A549 (cell line): ENCODE data around the gene VSIG10. TPM values are rescaled to one million over a fixed set of nuclear protein-coding genes. Genes with fewer than 3 reads are reported as not detected.
"Not testable (repeated sequence)": the region's sequence is repeated elsewhere in the genome, so short reads cannot be mapped to it uniquely, and the experiment has no call there.

Experiments
- ATAC-seq, 2 experiments: fragments of 200-7000 bp in 1 of 2; fragments of >200 bp in 1 of 2; cut with Nextera tagmentation in 1 of 2; cut with Tn5 transposase in 1 of 2; 3 replicates each; pipeline versions ENCODE4 v1.8.0 to v1.9.1; 2018 to 2020; ENCODE audit warnings: mild to moderate bottlenecking in 1 of 2, moderate library complexity in 1 of 2
- CTCF ChIA-PET: fragments of 300-600 bp; sonication (Branson Sonifier 250); formaldehyde crosslinking; extraction: SDS; loops from one replicate; lab custom pipeline; 2021; ENCODE audit warnings: antibody characterized with exemption, inconsistent platforms; lab: Yijun Ruan, JAX
- POLR2A ChIA-PET: fragments of 350-600 bp; formaldehyde crosslinking; extraction: SDS; loops from one replicate; lab custom pipeline; 2021; ENCODE audit warnings: antibody characterized with exemption, inconsistent platforms; lab: Yijun Ruan, JAX
- DNase-seq, 2 experiments: peaks; one replicate each; pipeline versions ENCODE4 v3.0.0 to v3.0.0-alpha.2; 2011 to 2016; ENCODE audit warnings: low read depth in 1 of 2, low spot score in 1 of 2
- FAIRE-seq: peaks from 2 replicates; lab custom pipeline; 2011; peaks lifted over from hg19 to GRCh38; lab: Jason Lieb, UNC
- H3K27ac ChIP-seq, 2 experiments: fragments of >200 bp; sonication (Bioruptor Twin); formaldehyde crosslinking; 3 replicates each; pipeline ENCODE4 v1.5.1; 2016 to 2017
- H3K4me1 ChIP-seq: fragments of >200 bp; sonication (Bioruptor Twin); formaldehyde crosslinking; 3 replicates; pipeline ENCODE4 v1.6.1; 2016
- H3K4me2 ChIP-seq: fragments of >200 bp; sonication (Bioruptor Twin); formaldehyde crosslinking; 3 replicates; pipeline ENCODE4 v1.6.1; 2016
- H3K4me3 ChIP-seq: fragments of >200 bp; sonication (Bioruptor Twin); formaldehyde crosslinking; 3 replicates; pipeline ENCODE4 v1.5.1; 2016
- H3K9me3 ChIP-seq: fragments of >200 bp; sonication (Bioruptor Twin); formaldehyde crosslinking; 3 replicates; pipeline ENCODE4 v1.6.1; 2016
- CBX2 ChIP-seq: fragments of 200-600 bp; sonication (generic); IDR thresholded peaks from 2 replicates; pipeline ENCODE4 v1.6.1; 2016; ENCODE audit warnings: low read depth, mild to moderate bottlenecking, borderline replicate concordance
- CBX8 ChIP-seq: fragments of 200-600 bp; sonication (generic); IDR thresholded peaks from 2 replicates; pipeline ENCODE4 v1.6.1; 2016
- CEBPB ChIP-seq, 2 experiments: fragments of >200 bp in 1 of 2; sonication (Bioruptor Twin) in 1 of 2; formaldehyde crosslinking in 1 of 2; IDR thresholded peaks; 2 replicates each; pipeline ENCODE4 v1.6.1; 2012 to 2016
- CHD2 ChIP-seq: fragments of 150-350 bp; IDR thresholded peaks from 2 replicates; pipeline ENCODE4 v1.6.1; 2014; ENCODE audit warnings: low read length; ENCODE audit not compliant: partially characterized antibody
- CHD4 ChIP-seq: fragments of 200-600 bp; sonication (generic); IDR thresholded peaks from 2 replicates; pipeline ENCODE4 v1.6.1; 2016; ENCODE audit warnings: antibody characterized with exemption, mild to moderate bottlenecking, borderline replicate concordance
- CTCF ChIP-seq: fragments of >200 bp; sonication (Bioruptor Twin); formaldehyde crosslinking; IDR thresholded peaks from 3 replicates; pipeline ENCODE4 v1.5.1; 2016
- EHF ChIP-seq: fragments of 250-450 bp; sonication (Bioruptor Pico); IDR thresholded peaks from 2 replicates; pipeline ENCODE4 v1.5.0; 2020; ENCODE audit warnings: mild to moderate bottlenecking
- EHMT2 ChIP-seq: fragments of 200-600 bp; sonication (generic); IDR thresholded peaks from 2 replicates; pipeline ENCODE4 v1.6.1; 2016; ENCODE audit warnings: antibody characterized with exemption, low read depth, mild to moderate bottlenecking, moderate library complexity
- EP300 ChIP-seq, 2 experiments: fragments of >200 bp; sonication (Bioruptor Twin); formaldehyde crosslinking; IDR thresholded peaks; 2 replicates in 1 of 2; 3 replicates in 1 of 2; pipeline ENCODE4 v1.6.1; 2016 to 2017
- FOSB ChIP-seq: fragments of 250-450 bp; sonication (Bioruptor Pico); IDR thresholded peaks from 2 replicates; pipeline ENCODE4 v1.5.0; 2020; ENCODE audit warnings: mild to moderate bottlenecking, moderate library complexity
- FOSL2 ChIP-seq, 2 experiments: fragments of 450-650 bp in 1 of 2; fragments of >200 bp in 1 of 2; sonication (Bioruptor Twin) in 1 of 2; formaldehyde crosslinking; IDR thresholded peaks; 2 replicates each; pipeline versions ENCODE4 v1.5.0 to v1.6.1; 2016 to 2020; ENCODE audit warnings: mild to moderate bottlenecking in 1 of 2, moderate library complexity in 1 of 2
- GATA3 ChIP-seq: IDR thresholded peaks from 2 replicates; pipeline ENCODE4 v1.6.1; 2012; ENCODE audit warnings: borderline replicate concordance
- HEYL ChIP-seq: fragments of 250-450 bp; sonication (Bioruptor Pico); IDR thresholded peaks from 2 replicates; pipeline ENCODE4 v1.8.0; 2021; ENCODE audit warnings: mild to moderate bottlenecking, moderate library complexity
- JUN ChIP-seq, 2 experiments: fragments of >200 bp; sonication (Bioruptor Twin); formaldehyde crosslinking; IDR thresholded peaks; 2 replicates in 1 of 2; 3 replicates in 1 of 2; pipeline ENCODE4 v1.6.1; 2016 to 2017
- KDM1A ChIP-seq: fragments of 200-600 bp; sonication (generic); IDR thresholded peaks from 2 replicates; pipeline ENCODE4 v1.6.1; 2016; ENCODE audit warnings: low read depth, mild to moderate bottlenecking
- KDM5A ChIP-seq: fragments of 200-600 bp; sonication (generic); IDR thresholded peaks from 2 replicates; pipeline ENCODE4 v1.6.1; 2016; ENCODE audit warnings: antibody characterized with exemption, mild to moderate bottlenecking
- MAX ChIP-seq: IDR thresholded peaks from 2 replicates; pipeline ENCODE4 v1.6.1; 2012
- NPAS2 ChIP-seq: fragments of 250-450 bp; sonication (Bioruptor Pico); IDR thresholded peaks from 2 replicates; pipeline ENCODE4 v1.8.0; 2022; ENCODE audit warnings: mild to moderate bottlenecking, moderate library complexity, borderline replicate concordance
- NR3C1 ChIP-seq: fragments of >200 bp; sonication (Bioruptor Twin); formaldehyde crosslinking; IDR thresholded peaks from 3 replicates; pipeline ENCODE4 v1.6.1; 2017
- POLR2AphosphoS2 ChIP-seq: conservative IDR thresholded peaks from 2 replicates; pipeline ENCODE4 v1.6.1; 2012; ENCODE audit warnings: low read length, improper control_type of control experiment, inconsistent platforms
- RARB ChIP-seq: fragments of 250-450 bp; sonication (Bioruptor Pico); IDR thresholded peaks from 2 replicates; pipeline ENCODE4 v1.8.0; 2021; ENCODE audit warnings: mild to moderate bottlenecking, moderate library complexity
- RNF2 ChIP-seq: fragments of 200-600 bp; sonication (generic); IDR thresholded peaks from 2 replicates; pipeline ENCODE4 v1.6.1; 2016; ENCODE audit warnings: low read depth, mild to moderate bottlenecking, antibody characterized with exemption, moderate library complexity, borderline replicate concordance
- SMC3 ChIP-seq: fragments of >200 bp; sonication (Bioruptor Twin); formaldehyde crosslinking; IDR thresholded peaks from 3 replicates; pipeline ENCODE4 v1.6.1; 2018; ENCODE audit warnings: inconsistent platforms
- SREBF2 ChIP-seq: fragments of 450-650 bp; IDR thresholded peaks from 2 replicates; pipeline ENCODE4 v1.6.1; 2014; ENCODE audit warnings: mild to moderate bottlenecking, moderate library complexity
- TFCP2L1 ChIP-seq: fragments of 250-450 bp; sonication (Bioruptor Pico); IDR thresholded peaks from 2 replicates; pipeline ENCODE4 v1.5.0; 2021; ENCODE audit warnings: mild to moderate bottlenecking
- TP53 ChIP-seq: fragments of 250-450 bp; sonication (Bioruptor Pico); IDR thresholded peaks from 2 replicates; pipeline ENCODE4 v1.5.0; 2021; ENCODE audit warnings: mild to moderate bottlenecking, moderate library complexity
- ZFP36 ChIP-seq: fragments of 450-650 bp; IDR thresholded peaks from 2 replicates; pipeline ENCODE4 v1.6.1; 2014; ENCODE audit warnings: borderline replicate concordance; ENCODE audit not compliant: partially characterized antibody
- ZNF302 ChIP-seq: fragments of 250-450 bp; sonication (Bioruptor Pico); IDR thresholded peaks from 2 replicates; pipeline ENCODE4 v1.9.0; 2021; ENCODE audit warnings: inconsistent platforms, mild to moderate bottlenecking, moderate library complexity
- ZSCAN20 ChIP-seq: fragments of 250-450 bp; sonication (Bioruptor Pico); IDR thresholded peaks from 2 replicates; pipeline ENCODE4 v1.8.0; 2022; ENCODE audit warnings: mild to moderate bottlenecking, moderate library complexity
- WGBS: methylation state at CpG from one replicate; pipeline ENCODE4 v1.1.6; 2017; ENCODE audit errors: missing lambda C conversion rate; 5-methylcytosine and 5-hydroxymethylcytosine counted together
- polyA plus RNA-seq, 4 experiments: library from polyadenylated mRNA; depleted of rRNA in 3 of 4; stranded (reverse); fragments of >200 nt; fragmentation: RNase III in 1 of 4; extraction: RNeasy Plus Mini Kit Qiagen cat#74134 plus additional on column Dnase treatment in 1 of 4; gene quantifications; 2 replicates in 3 of 4; 3 replicates in 1 of 4; pipeline ENCODE4 v1.2.3, GENCODE V29; 2011 to 2017
- TF ChIP-seq, protein P1 (sequence below): fragments of >200 bp; sonication (Bioruptor Twin); formaldehyde crosslinking; IDR thresholded peaks from 2 replicates; pipeline ENCODE4 v1.6.1; 2016
- TF ChIP-seq, protein P2 (sequence below): fragments of >200 bp; sonication (Bioruptor Twin); formaldehyde crosslinking; IDR thresholded peaks from 3 replicates; pipeline ENCODE4 v1.6.1; 2016

Gene VSIG10
- polyA plus RNA-seq, 2 of the 4 experiments (the other 2 are of a cell fraction): 18.3 to 20.2 TPM

GRCh38 chr12:118094039-118094438, 9.8 kb downstream of the VSIG10 start:
- DNase-seq (no peak), ATAC-seq (no peak), FAIRE-seq (no peak)
- no peak for TF ChIP-seq KDM5A
- no peak for TF ChIP-seq MAX
- no peak overlapping the region for H3K4me2 ChIP-seq
- ChIA-PET CTCF (interaction anchor here (0.6 to 1.8 kb wide), 7 partner anchors 9 to 227 kb away, joined by 3 to 6 read pairs (median 3); no protein-coding TSS in a partner anchor), POLR2A (no interaction called here)
- H3K4me1 ChIP-seq: peaks cover 16% of the 10 kb centered on the region
- no peak overlapping the region for H3K4me3 ChIP-seq
- no peaks in the 10 kb centered on the region for H3K9me3 ChIP-seq
- no peak overlapping the region for H3K27ac ChIP-seq
- 92% methylated on average over 3 of the region's 3 CpGs for WGBS

DNA sequence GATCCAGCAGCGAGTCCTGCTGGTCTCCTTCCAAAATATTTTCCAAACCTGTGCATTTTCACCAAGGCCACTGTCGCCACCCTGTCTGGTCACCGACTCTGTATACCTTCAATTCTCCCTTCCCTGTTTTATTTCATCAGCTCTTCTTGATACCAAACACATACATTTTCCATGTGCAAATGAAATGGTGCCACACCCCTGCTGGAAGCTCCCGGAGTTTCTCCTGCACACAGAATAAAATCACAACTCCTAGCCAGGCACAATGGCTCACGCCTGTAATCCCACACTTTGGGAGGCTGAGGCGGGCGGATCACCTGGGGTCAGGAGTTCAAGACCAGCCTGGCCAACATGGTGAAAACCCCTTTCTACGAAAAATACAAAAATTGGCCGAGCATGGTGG, 14.0 kb downstream of the VSIG10 start:
- Histone ChIP-seq H3K9me3 (no peaks in the 10 kb centered on the region), H3K27ac (peak overlapping the region in 1 of 2 experiments; percentile 46; a peak in 2 of 6 replicates), H3K4me3 (no peak overlapping the region), H3K4me1 (peaks cover 20% of the 10 kb centered on the region), H3K4me2 (peak overlapping the region; percentile 31)
- POLR2A ChIA-PET: no interaction called here
- DNase-seq (no peak), FAIRE-seq (peak; percentile 7), ATAC-seq (peak in 1 of 2 experiments; percentile 24; a peak in 2 of 6 replicates)
- 78% methylated on average over 9 of the region's 9 CpGs for WGBS
- TF ChIP-seq POLR2AphosphoS2 (no peak), JUN (IDR thresholded peaks at IDR 0.05) (no peak), FOSL2 (IDR thresholded peaks at IDR 0.05) (no peak), FOSL2 (CRISPR knock-in tag; IDR thresholded peaks at IDR 0.05) (no peak), CHD4 (no peak), GATA3 (no peak), EHMT2 (no peak), NPAS2 (CRISPR knock-in tag) (no peak), EP300 (IDR thresholded peaks at IDR 0.05) (no peak), CBX8 (no peak), KDM1A (no peak), TP53 (CRISPR knock-in tag) (no peak), ZNF302 (CRISPR knock-in tag) (no peak), RNF2 (no peak)
- TF ChIP-seq, protein P1, sequence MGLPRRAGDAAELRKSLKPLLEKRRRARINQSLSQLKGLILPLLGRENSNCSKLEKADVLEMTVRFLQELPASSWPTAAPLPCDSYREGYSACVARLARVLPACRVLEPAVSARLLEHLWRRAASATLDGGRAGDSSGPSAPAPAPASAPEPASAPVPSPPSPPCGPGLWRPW: no peak
- TF ChIP-seq, all 56 proteins: peak for 0
- CTCF ChIA-PET: interaction anchor here (1.4 to 1.7 kb wide), 2 partner anchors 10 to 13 kb away, joined by 4 read pairs; partner anchors contain the start of gene VSIG10

DNA sequence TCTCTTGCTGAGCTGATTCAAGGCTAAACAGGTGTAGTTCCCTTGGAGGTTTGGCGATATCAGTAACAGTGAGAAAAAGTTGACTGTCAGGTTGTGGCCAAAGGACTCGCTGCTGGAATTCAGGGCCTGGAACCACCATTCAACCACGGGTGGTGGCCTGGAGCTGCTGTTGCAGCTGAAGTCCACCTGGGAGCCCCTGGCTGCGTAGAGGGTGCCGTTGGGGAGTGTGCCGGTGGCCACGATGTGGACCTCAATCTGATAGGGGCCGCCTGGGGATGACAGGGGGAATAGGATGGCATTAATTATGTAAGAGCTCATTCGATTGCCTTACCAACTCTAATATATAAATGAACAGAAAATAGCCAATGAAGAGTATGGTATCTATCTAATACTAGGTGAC, 21.6 kb downstream of the VSIG10 start:
- TF ChIP-seq TFCP2L1 (CRISPR knock-in tag) (no peak), EP300 (IDR thresholded peaks at IDR 0.05) (no peak), CEBPB (IDR thresholded peaks at IDR 0.05) (no peak), ZSCAN20 (CRISPR knock-in tag) (no peak), SMC3 (no peak), NR3C1 (no peak), EHMT2 (no peak), CBX8 (no peak), CHD2 (no peak), CBX2 (no peak), FOSB (CRISPR knock-in tag) (no peak), ZFP36 (no peak), HEYL (CRISPR knock-in tag) (no peak), RARB (CRISPR knock-in tag) (no peak), SREBF2 (no peak), RNF2 (no peak), EHF (CRISPR knock-in tag) (no peak), CTCF (no peak)
- TF ChIP-seq, protein P2, sequence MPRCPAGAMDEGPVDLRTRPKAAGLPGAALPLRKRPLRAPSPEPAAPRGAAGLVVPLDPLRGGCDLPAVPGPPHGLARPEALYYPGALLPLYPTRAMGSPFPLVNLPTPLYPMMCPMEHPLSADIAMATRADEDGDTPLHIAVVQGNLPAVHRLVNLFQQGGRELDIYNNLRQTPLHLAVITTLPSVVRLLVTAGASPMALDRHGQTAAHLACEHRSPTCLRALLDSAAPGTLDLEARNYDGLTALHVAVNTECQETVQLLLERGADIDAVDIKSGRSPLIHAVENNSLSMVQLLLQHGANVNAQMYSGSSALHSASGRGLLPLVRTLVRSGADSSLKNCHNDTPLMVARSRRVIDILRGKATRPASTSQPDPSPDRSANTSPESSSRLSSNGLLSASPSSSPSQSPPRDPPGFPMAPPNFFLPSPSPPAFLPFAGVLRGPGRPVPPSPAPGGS: no peak
- no peaks in the 10 kb centered on the region for H3K4me1 ChIP-seq
- no peak overlapping the region for H3K4me2 ChIP-seq
- ChIA-PET POLR2A (no interaction called here), CTCF (interaction anchor here (0.6 to 1.3 kb wide), 4 partner anchors 15 to 295 kb away, joined by 3 read pairs; partner anchors contain the start of gene WSB2)
- H3K4me3 ChIP-seq: no peak overlapping the region
- no peak overlapping the region for H3K27ac ChIP-seq
- 0 out of 3 replicates have a peak, but pooled peaks cover 9% of the 10 kb centered on the region for H3K9me3 ChIP-seq
- DNase-seq (no peak), FAIRE-seq (no peak), ATAC-seq (no peak; a peak in 1 of 6 replicates)
- WGBS: 97% methylated on average over 9 of the region's 9 CpGs

DNA sequence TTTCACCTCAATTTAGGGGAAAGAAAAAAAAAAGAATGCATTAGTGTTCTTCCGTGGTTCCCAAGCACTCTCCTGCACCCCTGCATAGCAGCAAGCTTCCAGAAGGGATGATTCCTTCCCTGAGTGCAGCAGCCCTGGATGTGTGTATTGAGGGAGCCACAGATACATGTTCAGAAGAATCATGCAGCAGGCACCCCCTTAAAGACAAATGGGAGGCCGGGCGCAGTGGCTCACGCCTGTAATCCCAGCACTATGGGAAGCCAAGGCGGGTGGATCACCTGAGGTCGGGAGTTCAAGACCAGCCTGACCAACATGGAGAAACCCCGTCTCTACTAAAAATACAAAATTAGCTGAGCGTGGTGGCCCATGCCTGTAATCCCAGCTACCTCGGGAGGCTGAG, 22.3 kb downstream of the VSIG10 start:
- 96% methylated on average over 9 of the region's 9 CpGs for WGBS
- H3K9me3 ChIP-seq, ATAC-seq, POLR2A ChIA-PET, FAIRE-seq, H3K4me2 ChIP-seq, H3K27ac ChIP-seq, H3K4me1 ChIP-seq, H3K4me3 ChIP-seq, DNase-seq: not testable (repeated sequence)
- CTCF ChIA-PET: interaction anchor here (0.6 to 1.3 kb wide), 3 partner anchors 14 to 295 kb away, joined by 3 read pairs; no protein-coding TSS in a partner anchor
